Endothelial cell (in vitro differentiated cells): Measurements from ENCODE around the gene C6orf120. TPM values are rescaled to one million over a fixed set of nuclear protein-coding genes. Genes with fewer than 3 reads are reported as not detected.

Experiments used
- DNase-seq: peaks from one replicate; pipeline ENCODE4 v3.0.0; 2021; ENCODE audit warnings: low spot score
- H3K27ac Mint-ChIP-seq: one replicate; pipeline ENCODE4 v1.8.0; 2021; ENCODE audit warnings: mixed read lengths, inconsistent platforms; ENCODE audit not compliant: unreplicated experiment
- H3K27me3 Mint-ChIP-seq: one replicate; pipeline ENCODE4 v1.8.0; 2021; ENCODE audit warnings: mild to moderate bottlenecking, moderate library complexity, mixed read lengths, inconsistent platforms; ENCODE audit not compliant: unreplicated experiment
- H3K36me3 Mint-ChIP-seq: one replicate; pipeline ENCODE4 v1.8.0; 2021; ENCODE audit warnings: mild to moderate bottlenecking, low read depth, mixed read lengths, inconsistent platforms; ENCODE audit not compliant: unreplicated experiment
- H3K4me1 Mint-ChIP-seq: one replicate; pipeline ENCODE4 v1.8.0; 2021; ENCODE audit warnings: mild to moderate bottlenecking, mixed read lengths, inconsistent platforms; ENCODE audit not compliant: unreplicated experiment
- H3K4me3 Mint-ChIP-seq: one replicate; pipeline ENCODE4 v1.8.0; 2021; ENCODE audit warnings: mild to moderate bottlenecking, mixed read lengths, inconsistent platforms; ENCODE audit not compliant: unreplicated experiment
- H3K9me3 Mint-ChIP-seq: one replicate; pipeline ENCODE4 v1.8.0; 2021; ENCODE audit warnings: mixed read lengths, inconsistent platforms; ENCODE audit not compliant: unreplicated experiment
- total RNA-seq: library from RNA; stranded (reverse); fragmentation: NEBNext Ultra II Directional; extraction: Animal tissue kit (Norgen Biotek cat#: 25700); gene quantifications from one replicate; pipeline ENCODE4 v1.2.1, GENCODE V29; 2021; ENCODE audit not compliant: unreplicated experiment
- TF ChIP-seq, protein P1 (sequence below): fragments of 200-600 bp; sonication (generic); IDR thresholded peaks from one replicate; pipeline ENCODE4 v1.5.0; 2021; ENCODE audit warnings: antibody characterized with exemption; ENCODE audit not compliant: unreplicated experiment

Gene C6orf120
- total RNA-seq, 1 donor from 2014 or later, result 34.2 TPM

DNA sequence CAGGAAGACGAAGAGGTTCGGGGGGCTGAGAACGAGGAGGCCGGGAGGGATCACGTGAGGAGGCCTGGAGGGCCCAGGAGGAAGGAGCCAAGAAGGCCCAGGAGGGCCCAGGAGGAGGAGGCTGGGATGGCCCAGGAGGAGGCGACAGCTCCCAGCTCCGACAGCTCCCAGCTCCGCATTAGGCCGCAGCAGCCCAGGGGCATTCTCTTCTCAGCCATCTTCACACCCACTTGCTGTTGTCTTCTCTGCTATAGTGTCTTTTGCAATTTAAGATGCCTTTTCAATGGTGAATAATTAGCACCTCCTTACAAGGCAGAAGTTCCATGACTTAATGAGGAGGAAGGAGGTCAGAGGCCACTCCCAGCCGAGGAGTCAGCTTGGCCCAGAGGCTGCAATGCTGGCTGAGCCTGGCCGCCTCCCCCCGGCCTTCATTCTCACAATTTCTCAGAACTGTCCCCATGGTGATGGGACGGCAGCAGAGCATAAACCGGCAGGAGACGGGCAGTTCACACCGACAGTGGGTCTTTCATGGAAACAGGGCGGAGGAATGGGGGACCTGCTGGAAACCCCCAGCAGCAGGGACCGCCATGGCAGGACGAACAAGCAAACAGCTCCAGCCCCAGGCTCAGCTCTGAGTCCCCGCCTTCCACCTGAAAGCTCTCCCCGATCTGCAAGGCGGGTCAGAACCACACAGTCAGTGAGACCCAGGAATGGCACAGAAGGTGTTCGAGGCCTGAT lies 45.2 kb upstream of the C6orf120 start:
- Mint-ChIP-seq H3K27me3 (peaks cover 11% of the 10 kb centered on the region), H3K27ac (no peak overlapping the region), H3K4me1 (no peaks in the 10 kb centered on the region), H3K36me3 (peaks cover 54% of the 10 kb centered on the region), H3K4me3 (peak overlapping the region; percentile 65), H3K9me3 (no peaks in the 10 kb centered on the region)
- no peak for DNase-seq
- TF ChIP-seq, protein P1, sequence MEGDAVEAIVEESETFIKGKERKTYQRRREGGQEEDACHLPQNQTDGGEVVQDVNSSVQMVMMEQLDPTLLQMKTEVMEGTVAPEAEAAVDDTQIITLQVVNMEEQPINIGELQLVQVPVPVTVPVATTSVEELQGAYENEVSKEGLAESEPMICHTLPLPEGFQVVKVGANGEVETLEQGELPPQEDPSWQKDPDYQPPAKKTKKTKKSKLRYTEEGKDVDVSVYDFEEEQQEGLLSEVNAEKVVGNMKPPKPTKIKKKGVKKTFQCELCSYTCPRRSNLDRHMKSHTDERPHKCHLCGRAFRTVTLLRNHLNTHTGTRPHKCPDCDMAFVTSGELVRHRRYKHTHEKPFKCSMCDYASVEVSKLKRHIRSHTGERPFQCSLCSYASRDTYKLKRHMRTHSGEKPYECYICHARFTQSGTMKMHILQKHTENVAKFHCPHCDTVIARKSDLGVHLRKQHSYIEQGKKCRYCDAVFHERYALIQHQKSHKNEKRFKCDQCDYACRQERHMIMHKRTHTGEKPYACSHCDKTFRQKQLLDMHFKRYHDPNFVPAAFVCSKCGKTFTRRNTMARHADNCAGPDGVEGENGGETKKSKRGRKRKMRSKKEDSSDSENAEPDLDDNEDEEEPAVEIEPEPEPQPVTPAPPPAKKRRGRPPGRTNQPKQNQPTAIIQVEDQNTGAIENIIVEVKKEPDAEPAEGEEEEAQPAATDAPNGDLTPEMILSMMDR, result no peak

DNA sequence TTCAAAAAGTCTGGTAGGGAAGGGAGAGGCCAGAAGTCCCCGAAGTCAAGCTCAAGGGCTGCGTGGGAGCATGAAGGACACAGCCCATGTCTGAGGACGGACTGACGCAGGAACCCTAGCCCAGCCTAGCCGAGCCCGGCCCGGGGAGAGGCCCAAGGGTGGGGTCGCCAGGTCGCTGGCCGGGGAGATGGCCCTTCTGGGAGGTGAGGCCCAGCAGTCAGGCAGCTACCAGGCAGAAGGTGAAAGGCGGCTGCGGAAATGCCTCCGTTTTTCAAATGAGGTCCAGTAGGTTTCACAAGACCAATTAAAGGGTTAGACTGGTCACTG lies 44.7 kb upstream of the C6orf120 start:
- peaks cover 54% of the 10 kb centered on the region for H3K36me3 Mint-ChIP-seq
- H3K4me3 Mint-ChIP-seq, result no peak overlapping the region
- H3K4me1 Mint-ChIP-seq, result no peaks in the 10 kb centered on the region

DNA sequence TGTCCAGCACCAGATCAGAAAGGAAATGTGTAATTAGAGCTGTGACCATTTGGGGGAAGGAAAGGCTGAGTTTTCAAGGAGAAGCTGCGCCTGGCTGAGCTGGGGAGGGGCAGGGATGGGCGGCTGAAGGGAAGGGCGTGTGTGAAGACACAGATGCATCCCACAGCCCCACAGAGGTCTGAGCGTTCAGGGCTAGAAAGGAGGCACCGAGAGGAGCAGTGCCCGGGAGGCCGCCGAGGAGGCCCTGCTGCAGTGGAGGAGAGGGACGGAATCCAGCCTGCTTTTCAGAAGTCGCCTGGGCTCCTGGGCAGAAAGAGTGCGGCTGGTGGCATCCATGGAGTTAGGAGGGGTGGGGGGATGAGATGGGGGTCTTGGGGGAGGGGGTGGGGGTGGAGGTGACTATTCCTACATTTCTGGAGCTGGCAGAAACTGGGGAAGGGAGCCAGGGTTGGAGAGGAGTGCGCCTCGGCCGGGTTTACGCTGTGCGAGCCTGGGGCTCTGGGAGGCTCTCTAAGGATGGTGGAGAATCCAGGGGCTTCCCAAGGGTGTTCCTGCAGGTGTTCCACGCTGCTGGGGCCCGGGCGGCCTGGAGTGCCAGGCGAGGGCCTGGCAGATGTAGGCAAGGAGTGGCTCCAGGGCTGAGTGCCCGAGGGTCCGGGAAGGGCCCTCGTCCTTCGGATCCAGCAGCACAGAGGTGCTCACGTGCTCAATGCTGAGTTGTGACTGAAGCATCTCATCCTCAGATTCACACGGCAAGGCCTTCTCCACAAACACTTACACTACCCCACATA lies 41.9 kb upstream of the C6orf120 start:
- H3K4me3 Mint-ChIP-seq, result peak overlapping the region; percentile 65
- H3K9me3 Mint-ChIP-seq, result no peaks in the 10 kb centered on the region
- no peak for DNase-seq
- H3K36me3 Mint-ChIP-seq, result peaks cover 58% of the 10 kb centered on the region
- no peaks in the 10 kb centered on the region for H3K4me1 Mint-ChIP-seq
- no peak overlapping the region for H3K27ac Mint-ChIP-seq
- TF ChIP-seq, protein P1, result no peak
- peaks cover 9% of the 10 kb centered on the region for H3K27me3 Mint-ChIP-seq

More for the DNA sequence above, 44.7 kb upstream of the C6orf120 start:
- no peak for DNase-seq
- H3K27ac Mint-ChIP-seq, result no peak overlapping the region
- TF ChIP-seq, protein P1, result no peak
- H3K27me3 Mint-ChIP-seq, result peaks cover 9% of the 10 kb centered on the region
- no peaks in the 10 kb centered on the region for H3K9me3 Mint-ChIP-seq

DNA sequence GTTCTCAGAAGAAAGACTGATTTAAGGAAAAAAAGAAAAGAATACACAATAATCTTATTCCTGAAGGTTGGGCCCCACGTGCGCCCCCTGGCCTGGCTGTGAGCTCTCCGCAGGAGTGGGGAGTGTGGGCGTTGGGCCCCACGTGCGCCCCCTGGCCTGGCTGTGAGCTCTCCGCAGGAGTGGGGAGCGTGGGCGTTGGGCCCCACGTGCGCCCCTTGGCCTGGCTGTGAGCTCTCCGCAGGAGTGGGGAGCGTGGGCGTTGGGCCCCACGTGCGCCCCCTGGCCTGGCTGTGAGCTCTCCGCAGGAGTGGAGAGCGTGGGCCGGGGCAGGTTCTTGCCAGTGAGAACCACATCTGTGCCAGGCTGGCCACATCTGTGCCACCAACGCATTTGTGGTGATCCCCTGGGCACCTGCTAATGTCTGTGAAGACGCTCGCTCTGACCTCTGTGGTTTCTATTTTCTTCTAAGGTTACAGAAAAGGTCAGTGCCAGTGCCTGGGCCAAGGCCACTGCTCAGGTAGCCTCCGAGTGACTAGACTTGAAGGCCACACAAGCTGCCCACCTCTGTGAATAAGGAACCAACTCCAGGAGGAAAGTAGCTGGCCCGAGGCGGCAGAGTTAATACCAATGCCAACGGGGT lies 41.1 kb upstream of the C6orf120 start:
- peaks cover 9% of the 10 kb centered on the region for H3K27me3 Mint-ChIP-seq
- H3K27ac Mint-ChIP-seq, result no peak overlapping the region
- H3K4me1 Mint-ChIP-seq, result no peaks in the 10 kb centered on the region
- TF ChIP-seq, protein P1, result no peak
- H3K4me3 Mint-ChIP-seq, result no peak overlapping the region
- H3K36me3 Mint-ChIP-seq, result peaks cover 55% of the 10 kb centered on the region
- no peak for DNase-seq
- H3K9me3 Mint-ChIP-seq, result no peaks in the 10 kb centered on the region
